GM18867 (cell line): ENCODE data around the gene UBE2J2.

Experiments used
- ATAC-seq: cut with Tn5 transposase; IDR thresholded peaks from one replicate; pipeline ENCODE4 v1.9.1; 2021; ENCODE audit warnings: mild to moderate bottlenecking, moderate library complexity; ENCODE audit not compliant: unreplicated experiment

The UBE2J2 gene

DNA sequence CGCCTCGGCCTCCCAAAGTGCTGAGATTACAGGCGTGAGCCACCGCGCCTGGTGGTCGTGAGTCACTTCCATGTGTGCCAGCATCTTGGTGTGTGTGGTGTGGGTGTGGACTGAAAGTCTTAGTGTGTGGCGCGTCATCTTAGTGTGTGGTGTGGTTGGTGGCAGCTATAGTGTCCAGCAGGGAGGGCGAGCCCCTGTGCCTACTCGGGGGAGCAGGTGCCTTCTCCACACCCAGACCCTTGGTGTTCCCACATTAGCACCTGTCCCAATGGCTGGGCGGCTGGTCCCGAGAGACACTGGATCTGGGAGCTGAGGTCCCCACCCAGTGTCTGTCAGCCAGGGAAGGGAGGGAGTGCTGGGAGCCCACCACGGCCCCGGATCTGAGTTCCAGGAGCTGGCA is 9.3 kb upstream of the UBE2J2 start:
- no peak for ATAC-seq

DNA sequence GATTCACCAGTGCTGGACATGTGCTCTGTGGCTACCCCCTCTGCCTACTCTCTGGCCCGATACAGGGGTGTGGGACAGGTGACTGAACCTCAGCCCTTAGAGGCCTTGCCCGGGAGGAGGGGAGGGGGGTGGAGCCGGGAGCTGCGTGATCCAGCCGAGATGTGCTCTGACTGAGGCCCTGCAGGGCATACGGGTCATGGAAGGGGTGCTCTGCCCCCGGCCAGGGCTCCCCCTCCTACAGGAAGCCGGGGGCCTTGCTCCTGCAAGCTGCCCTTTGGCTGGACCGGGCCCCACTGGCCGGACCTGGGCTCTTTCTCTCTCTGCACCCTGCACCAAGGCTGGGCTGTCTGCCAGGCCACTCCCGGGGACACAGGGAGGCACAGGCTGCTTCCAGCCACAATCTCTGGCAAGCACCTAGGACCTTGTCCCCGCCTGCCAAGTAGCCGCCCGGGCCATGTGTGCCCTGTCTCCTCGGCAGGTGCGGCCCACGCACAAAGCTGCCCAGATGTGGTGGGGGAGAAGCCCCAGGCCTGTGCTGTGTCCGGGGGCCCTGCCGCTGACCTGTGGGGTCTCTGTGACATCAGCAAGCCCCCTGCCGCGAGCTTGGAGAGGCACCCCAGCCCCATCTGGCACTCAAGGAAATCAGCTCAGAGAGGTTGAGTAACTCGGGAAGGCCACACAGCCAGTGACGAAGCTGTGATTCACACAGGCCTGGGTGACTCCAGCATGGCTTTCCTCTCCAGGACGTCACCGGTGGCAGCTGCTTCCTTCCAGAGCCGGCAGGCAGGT is 8.1 kb upstream of the UBE2J2 start:
- no peak for ATAC-seq

DNA sequence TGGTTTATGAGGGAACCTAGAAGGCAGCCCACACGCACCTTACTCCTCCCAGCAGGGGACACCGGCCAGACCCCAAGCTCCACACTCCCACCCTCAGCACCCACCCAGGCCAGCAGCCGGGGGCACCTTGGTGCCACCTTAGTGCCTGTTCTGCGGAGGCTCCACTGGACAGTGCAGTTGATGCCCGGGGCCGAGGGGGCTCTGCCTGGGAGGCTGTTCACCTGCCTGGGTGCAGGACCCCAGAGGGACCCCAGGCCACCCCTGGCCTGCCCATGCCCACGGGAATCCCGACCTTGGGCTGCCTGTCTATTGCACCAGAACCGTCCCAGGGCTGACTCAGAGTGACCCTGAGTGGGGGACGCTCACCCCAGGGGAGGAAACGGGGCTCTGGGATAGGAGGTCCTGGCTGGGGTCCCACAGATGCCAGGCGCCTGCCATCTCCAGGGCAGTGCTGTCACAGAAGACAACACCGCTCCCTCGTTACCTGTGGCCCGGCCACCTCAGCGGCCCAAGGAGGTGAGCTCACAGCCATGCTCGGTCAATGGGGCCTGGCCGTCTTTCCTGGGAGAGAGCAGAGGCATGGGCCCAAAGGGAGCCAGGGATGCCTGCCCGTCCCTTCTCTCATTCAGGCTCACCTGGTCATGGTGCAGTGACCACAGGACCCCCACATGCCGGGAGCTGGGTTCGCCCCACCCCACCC is 7.3 kb upstream of the UBE2J2 start:
- no peak for ATAC-seq

DNA sequence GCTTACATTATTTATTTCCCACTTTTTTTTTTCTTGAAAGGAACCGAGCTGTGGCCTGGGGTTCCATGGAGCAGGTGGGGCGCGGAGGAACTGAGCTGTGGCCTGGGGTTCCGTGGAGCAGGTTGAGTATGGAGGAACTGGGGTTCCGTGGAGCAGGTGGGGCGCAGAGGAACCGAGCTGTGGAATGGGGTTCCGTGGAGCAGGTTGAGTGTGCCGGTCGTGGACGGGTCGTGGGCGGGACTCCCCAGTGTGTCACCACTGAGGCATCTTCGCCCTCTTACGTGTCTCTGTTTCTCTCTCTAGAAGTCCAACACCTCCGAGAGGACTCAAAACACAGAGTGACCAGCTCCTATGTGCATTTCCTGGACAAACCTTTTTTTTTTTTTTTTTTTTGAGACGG is 5.4 kb upstream of the UBE2J2 start:
- ATAC-seq = no peak

DNA sequence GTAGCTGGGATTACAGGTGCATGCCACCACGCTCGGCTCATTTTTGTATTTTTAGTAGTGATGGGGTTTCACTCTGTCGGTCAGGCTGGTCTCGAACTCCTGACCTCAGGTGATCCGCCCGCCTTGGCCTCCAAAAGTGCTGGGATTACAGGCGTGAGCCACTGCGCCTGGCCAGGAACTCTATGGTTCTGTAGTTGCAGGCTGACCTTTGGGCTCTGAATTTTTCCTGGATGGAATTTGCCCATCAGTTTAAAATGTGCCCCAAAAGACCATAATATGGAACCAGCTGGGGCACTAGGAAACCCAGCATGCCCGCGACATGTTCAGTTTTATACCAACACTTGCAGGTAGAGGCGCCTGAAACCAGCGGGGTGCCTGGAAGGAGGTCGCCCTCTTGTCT is 5.0 kb upstream of the UBE2J2 start:
- ATAC-seq = no peak

DNA sequence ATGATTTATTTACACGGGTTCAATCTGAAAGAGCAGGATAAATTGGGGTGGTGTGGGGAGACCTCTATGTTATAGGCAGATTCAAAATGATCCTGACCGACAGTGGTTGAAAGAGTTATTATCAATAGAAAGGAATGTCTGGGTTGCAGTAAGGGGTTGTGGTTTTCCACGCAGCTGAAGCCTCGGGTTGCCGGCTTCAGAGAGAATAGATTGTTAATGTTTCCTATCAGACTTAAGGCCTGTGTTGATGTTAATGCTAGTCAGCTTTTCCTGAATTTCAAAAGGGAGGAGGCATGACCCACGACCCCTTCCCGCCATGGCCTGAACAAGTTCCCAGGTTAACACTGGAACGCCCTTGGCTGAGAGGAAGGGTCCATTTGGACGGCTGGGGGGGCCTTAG is 2.2 kb upstream of the UBE2J2 start:
- ATAC-seq = no peak

DNA sequence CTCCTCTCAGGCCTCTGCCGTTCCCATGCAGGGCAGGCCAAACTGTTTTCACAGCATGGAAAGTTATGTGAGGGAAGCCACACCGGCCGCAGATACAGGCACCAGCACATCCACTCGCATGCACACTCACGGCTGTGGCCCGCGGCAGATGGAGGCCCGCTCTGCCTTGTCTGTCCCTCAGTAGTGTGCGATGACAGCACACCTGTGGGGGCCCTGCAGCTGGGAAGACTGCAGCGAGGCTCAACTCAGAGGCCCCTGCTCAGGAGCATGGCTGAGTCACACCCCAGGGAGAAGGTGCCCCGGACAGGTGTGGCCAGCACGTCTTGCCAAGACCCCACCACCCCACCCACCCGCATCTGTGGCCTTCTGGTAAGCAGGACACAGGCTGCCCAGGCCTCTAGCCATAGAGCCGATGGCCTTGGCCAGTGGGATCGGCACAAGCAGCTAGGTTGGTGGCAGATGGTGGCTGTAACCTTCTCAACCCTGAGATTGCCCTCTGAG is 1.3 kb upstream of the UBE2J2 start:
- ATAC-seq = no peak

DNA sequence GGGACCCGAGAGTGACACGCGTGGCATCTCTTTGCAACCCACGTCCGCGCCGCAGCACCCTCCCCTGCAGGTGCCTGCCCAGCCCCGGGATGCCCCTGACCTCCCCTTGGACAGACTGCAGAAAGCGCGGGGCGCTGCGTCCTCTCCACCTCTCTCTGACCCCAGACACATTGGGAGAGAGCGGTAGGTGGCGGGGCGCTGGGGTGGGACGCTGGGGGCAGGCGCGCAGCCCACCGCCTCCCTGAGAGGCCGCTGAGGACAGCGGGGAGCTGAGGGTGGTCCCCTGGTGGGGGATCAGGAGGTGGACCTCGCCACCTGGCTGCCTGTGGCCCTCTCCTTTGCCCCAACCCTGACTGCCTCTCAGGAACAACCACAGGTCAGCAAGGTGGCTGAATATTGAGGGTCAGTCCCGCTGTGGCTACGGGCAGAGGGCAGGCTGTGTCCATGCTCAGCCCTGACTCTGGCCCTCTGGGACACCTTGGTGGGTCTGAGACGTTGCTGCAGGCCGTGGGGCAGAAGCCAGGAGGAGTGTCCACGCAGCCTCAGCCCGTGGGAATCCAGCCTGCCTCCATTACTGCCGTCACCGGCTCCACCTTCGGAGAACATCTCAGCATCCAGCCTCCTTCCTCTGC is 761 bp upstream of the UBE2J2 start:
- peak; percentile 18 for ATAC-seq

DNA sequence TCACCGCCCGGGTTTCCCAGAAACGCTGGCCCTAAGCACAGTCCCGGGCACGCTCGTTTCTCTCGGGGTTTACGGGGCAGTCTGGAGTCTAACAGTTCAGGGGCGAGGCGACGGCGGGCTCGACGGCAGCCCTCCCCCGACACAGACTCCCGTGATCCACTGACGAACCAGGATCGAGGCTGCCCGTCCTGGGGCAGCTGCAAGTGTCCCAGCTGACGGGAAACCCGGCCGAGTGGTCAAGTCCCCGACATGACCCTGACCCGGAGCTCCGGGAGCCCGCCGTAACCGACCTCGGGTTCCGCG is 494 bp downstream of the UBE2J2 start:
- peak; percentile 5 for ATAC-seq

DNA sequence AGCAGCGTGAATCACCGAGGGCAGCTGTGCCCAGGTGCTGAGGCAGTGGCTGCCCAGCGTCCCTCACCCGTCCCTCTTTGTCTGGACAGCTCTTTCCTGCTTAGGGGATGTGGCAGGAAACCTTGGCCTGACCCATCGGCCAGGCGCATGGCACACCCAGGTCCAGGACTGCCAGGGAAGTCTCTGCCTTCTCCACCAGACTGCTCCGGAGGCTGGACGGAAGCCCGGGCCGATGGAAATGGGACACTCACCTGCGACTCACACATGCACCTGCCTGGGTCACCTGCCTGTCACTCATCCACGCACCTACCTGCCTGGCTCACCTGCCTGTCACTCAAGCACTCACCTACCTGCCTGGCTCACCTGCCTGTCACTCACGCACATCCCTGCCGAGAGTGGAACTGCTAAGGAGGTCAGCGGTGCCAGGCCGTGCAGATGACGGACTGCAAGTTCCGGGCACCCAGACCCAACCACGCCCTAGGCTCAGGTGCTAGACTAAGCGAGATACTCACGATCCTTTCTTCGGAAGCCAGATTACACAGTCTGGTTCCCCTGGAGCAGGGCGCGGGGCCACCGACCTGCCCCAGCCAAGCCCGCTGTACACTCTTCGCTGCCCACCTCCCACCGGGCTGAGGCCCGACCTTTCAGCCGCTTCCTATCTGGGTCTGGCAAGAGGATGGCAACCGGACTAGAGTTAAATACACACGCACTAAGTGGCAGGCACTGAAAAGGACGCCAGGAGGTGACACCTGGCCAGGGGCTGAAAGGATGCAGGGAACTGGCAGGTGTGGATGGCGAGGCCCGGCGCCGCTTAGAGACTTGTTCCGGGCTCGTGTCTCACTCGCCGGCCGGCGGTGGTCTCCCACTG is 1.1 kb downstream of the UBE2J2 start:
- ATAC-seq = peak; percentile 6

DNA sequence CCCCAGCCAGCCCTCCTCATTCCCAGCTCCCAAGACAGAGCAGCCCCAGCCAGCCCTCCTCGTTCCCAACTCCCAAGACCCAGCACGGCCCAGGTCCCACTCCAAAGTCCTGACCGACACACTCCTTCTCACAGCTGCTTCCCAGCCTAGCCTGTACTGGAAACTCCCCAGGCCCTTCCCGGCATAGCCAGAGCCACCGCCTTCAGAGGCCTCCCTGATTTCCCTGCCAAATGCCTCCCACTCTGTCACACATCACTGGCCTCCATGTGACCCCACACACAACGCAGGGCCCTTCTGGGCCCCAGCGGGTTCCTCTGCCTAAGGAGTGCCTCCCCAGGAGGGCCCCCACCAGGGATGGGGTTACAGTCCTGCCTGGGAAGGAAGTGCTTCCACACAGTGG is 2.8 kb downstream of the UBE2J2 start:
- ATAC-seq = no peak

DNA sequence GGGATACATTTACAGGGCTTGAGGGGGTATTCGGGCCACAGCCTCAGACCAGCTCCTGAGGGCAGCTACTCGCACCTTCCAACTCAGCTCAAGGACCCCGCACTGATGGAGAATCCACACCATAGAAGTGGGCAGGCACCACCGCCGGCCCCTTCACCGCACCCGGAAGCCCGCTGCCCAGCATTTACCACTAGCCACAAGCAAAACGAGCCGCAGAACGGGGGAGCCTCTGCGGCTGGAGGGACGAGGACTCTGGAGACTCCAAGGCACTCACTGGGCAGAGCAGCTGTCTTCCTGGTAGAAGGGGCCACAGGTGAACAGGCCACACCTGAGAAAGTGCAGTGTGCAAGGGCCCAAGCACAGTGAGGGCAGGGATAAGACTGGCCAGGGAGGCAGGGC is 5.4 kb downstream of the UBE2J2 start:
- no peak for ATAC-seq

DNA sequence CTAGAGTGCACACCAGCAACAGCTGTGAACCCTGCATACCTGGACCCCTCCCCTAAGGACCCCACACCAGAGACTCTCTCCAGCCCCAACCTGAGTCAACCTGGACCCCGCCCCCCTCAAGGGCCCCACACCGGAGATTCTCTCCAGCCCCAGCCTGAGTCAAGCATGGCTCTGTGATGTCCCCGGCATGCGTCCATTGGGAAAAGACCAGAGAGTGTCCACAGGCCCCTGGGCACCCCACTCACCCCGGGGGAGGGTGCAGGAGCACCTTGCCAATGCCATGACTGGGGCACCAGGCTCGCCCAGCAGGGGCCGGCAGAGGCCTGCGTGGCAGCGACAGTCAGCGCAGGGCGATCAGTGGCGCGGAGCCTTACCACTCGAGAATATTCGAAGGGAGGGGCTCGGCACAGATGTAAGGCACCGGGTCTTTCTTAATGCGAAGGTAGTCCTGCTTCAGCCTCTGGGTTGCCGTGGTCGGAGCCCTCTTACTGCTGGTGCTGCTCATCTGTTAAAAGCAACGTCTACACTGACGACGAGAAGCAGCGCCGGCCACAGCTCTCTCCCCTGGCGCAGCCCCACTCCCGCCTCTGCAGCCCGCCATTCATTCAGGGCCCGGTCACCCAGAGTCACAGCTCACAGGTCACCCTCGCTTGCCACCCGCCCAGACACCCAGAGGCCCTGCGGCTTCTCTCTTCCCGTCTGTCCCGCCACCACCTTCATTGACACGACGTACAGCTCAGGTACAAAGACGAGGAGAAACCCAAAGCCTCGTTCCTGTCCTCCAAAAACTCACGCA is 6.0 kb downstream of the UBE2J2 start:
- no peak for ATAC-seq

DNA sequence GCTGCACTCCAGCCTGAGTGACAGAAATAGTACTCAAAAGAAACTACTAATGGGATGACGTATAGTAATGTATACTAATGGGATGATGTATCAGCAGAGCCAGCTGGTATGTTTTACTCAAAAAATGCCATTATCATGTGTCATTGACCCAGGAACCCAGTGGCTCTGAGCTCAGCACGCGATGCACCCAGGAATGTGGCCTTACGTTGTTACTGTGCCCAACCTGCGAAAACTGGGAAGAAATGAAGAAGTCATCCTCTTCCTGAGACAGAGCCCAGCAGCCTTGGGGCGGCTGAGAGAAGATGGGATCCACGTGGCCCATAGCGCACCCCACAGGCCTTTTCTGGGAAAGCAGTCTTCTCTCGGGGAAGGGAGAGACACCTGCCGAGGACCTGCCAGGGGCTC is 8.8 kb downstream of the UBE2J2 start:
- no peak for ATAC-seq

DNA sequence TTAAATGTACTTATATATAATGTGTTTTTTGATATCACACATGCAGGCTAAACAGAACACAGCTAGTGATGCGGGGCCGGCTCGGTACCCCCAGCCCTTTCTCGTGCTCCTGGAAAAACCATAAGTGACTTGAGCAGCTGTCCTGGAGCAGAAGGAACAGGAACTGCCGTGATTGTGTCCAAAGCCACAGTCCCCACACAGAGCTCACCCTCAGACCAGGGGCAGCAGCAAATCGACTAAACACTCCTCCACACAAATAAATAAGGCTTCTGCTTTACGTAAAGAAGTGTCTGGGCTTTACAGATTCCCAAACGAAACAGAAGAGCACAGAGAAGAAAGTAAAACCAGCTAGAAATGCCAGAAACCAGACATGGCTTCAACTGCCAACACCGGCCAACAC is 9.6 kb downstream of the UBE2J2 start:
- ATAC-seq = no peak

DNA sequence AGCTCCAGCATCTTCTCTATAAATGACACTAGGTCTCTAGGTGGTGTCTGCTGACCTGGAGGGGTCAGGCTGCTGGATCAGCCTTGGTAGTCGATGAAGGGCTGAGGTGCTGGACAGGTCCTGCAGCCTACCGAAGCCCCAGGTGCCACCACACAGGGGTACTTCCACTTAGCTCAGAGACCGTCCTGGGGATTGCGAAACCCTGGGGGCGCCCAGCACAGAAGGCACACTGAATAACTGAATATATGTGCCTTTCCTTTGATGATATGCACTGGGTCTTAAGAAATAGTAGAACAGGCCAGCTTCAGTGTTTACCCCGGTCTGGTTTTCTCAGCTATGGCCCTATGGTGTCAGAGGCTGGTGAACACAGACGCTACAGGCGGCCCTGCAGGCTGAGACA is 10.9 kb downstream of the UBE2J2 start:
- no peak for ATAC-seq

DNA sequence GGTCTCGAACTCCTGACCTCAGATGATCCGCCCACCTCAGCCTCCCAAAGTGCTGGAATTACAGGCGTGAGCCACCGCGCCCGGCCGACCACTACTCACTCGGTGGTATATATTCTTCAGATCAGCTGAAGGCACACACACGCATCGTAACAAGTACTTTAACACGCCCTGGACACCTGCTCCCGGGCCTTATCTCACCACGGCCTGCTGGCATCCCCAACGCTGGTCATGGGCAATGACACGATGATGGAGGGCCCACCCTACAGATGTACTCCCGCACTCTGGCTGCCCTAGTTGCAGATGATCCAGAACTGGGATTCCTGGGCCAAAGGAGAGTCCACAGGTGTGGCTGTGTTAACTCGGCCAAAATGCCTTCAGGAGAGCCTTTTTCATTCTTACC is 11.6 kb downstream of the UBE2J2 start:
- no peak for ATAC-seq

DNA sequence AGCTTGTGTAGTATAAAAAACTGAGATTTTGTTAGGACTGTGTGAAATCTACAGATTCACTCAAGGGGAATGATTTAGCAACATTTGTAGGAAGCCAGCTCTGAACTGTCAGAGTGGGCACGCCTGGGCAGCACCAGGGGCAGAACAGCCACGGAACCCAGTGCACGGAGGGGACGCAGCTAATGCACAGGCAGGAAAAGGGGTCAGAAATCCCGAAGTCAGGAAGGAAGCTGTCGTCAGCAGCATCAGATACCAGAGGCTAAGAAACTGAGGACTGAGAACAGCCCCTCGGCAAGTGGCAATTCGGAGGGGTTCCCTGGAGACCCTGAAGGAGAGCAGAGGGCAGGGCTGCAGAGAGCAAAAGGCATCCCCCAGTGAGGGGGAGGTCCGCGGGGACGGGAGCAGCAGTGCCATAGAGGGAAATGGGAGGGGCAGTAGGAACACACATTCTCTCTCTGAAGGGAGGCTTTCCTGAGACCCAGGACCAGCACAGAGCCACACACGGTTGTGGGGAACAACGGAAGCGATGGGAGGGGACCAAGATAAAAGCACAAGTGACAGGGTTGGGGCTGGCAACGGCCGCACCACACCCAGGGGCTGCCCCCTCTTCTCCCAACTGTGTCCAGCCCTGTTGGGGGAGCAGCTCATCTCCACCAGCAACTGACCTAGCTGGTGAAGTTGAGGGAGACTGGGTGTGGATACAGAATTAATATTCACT is 12.7 kb downstream of the UBE2J2 start:
- no peak for ATAC-seq

DNA sequence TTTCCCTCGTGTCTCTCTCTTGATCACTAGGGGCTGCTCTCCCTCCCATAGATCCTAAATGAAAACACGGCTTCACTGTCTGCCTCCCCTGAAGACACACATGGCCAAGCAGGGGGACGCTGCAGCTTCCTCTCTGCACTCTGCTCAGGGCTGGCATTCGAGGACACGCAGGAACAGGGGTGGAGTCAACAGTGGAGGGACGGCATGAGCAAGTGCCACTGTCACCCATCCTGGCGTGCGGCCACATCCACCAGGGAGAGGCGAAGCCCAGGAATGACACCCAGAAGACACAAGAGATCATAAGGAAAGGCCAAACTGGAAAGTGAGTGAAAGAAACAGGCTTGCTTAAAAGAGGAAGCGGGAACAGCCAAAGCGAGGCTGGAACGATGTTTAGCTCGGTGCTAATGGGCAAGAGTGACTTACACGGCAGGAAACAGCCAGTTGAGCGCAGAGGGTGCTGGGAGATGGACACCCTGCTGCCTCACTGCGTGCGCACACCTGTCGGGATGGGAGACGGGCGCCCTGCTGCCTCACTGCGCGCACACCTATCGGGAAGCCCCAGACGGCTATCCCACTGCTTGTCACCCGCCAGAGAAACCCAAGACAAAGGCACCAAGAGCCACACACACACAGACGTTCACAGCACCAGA is 13.6 kb downstream of the UBE2J2 start:
- no peak for ATAC-seq
